Naive thymus-derived CD8-positive, alpha-beta T cell (primary cell): Measurements from ENCODE around the gene OR4S2. TPM values are rescaled to one million over a fixed set of nuclear protein-coding genes. Genes with fewer than 3 reads are reported as not detected.

Experiments
- polyA plus RNA-seq, 3 donors: library from polyadenylated mRNA; unstranded; fragments of 300-500 nt; fragmentation: Illumina TruSeq; gene quantifications; one replicate each; pipeline ENCODE4 v1.2.3, GENCODE V29; 2021
- total RNA-seq, 8 experiments: library from RNA in 2 of 8; stranded (reverse) in 2 of 8; gene quantifications; one replicate each; pipeline ENCODE4 v1.2.3 and lab custom pipeline; 2021 to 2026

The OR4S2 gene
- total and polyA plus RNA-seq, 5 experiments from 2014 or later: not detected

Other genes starting within 250 kb of the OR4S2 start
- not detected for gene OR4C15, start 93.9 kb upstream of the OR4S2 start, total RNA-seq
- not detected for gene OR4C15, start 93.9 kb upstream of the OR4S2 start, polyA plus RNA-seq
- not detected for gene OR4C16, start 76.2 kb upstream of the OR4S2 start, total RNA-seq
- gene OR4C16, start 76.2 kb upstream of the OR4S2 start, polyA plus RNA-seq: not detected
- gene OR4C11, start 40.7 kb upstream of the OR4S2 start, total RNA-seq: not detected
- not detected for gene OR4C11, start 40.7 kb upstream of the OR4S2 start, polyA plus RNA-seq
- not detected for gene OR4P4, start 13.2 kb upstream of the OR4S2 start, total RNA-seq
- gene OR4P4, start 13.2 kb upstream of the OR4S2 start, polyA plus RNA-seq: not detected
- gene OR4C6, start 13.9 kb downstream of the OR4S2 start, total RNA-seq: not detected
- gene OR4C6, start 13.9 kb downstream of the OR4S2 start, polyA plus RNA-seq: not detected
- gene OR5D13, start 125.1 kb downstream of the OR4S2 start, total RNA-seq: not detected
- not detected for gene OR5D13, start 125.1 kb downstream of the OR4S2 start, polyA plus RNA-seq
- gene OR5D14, start 147.2 kb downstream of the OR4S2 start, total RNA-seq: not detected
- not detected for gene OR5D14, start 147.2 kb downstream of the OR4S2 start, polyA plus RNA-seq
- gene OR5L1, start 163.0 kb downstream of the OR4S2 start, total RNA-seq: not detected
- gene OR5L1, start 163.0 kb downstream of the OR4S2 start, polyA plus RNA-seq: not detected
- not detected for gene OR5D18, start 171.3 kb downstream of the OR4S2 start, total RNA-seq
- not detected for gene OR5D18, start 171.3 kb downstream of the OR4S2 start, polyA plus RNA-seq
- gene OR5L2, start 178.9 kb downstream of the OR4S2 start, total RNA-seq: not detected
- gene OR5L2, start 178.9 kb downstream of the OR4S2 start, polyA plus RNA-seq: not detected
- gene OR5D16, start 190.4 kb downstream of the OR4S2 start, total RNA-seq: not detected
- not detected for gene OR5D16, start 190.4 kb downstream of the OR4S2 start, polyA plus RNA-seq
- not detected for gene TRIM51, start 235.0 kb downstream of the OR4S2 start, total RNA-seq
- gene TRIM51, start 235.0 kb downstream of the OR4S2 start, polyA plus RNA-seq: not detected